Aorta (tissue), 5 donors: ENCODE measurements around the gene RNF175. TPM values are rescaled to one million over a fixed set of nuclear protein-coding genes. Genes with fewer than 3 reads are reported as not detected.

Experiments
- ATAC-seq: fragments of 200-7000 bp; cut with Tn5 transposase; one replicate; pipeline ENCODE4 v1.9.1; 2022; ENCODE audit warnings: moderate library complexity; ENCODE audit not compliant: low FRiP score
- DNase-seq, 2 donors: peaks; one replicate each; pipeline ENCODE4 v3.0.0-alpha.2; 2020
- H3K27ac ChIP-seq, 2 donors: one replicate each; pipeline ENCODE4 v1.5.1; 2013; ENCODE audit warnings: low read length in 2 of 2, mild to moderate bottlenecking in 2 of 2, moderate library complexity in 2 of 2, control low read depth in 1 of 2, inconsistent platforms in 1 of 2, low read depth in 1 of 2
- H3K27me3 ChIP-seq, 2 donors: one replicate each; pipeline ENCODE4 v1.6.1; 2013; ENCODE audit warnings: control low read depth in 1 of 2, low read length in 1 of 2, mild to moderate bottlenecking in 1 of 2, moderate library complexity in 1 of 2; ENCODE audit not compliant: insufficient read depth in 2 of 2, control insufficient read depth in 1 of 2
- H3K36me3 ChIP-seq, 2 donors: one replicate each; pipeline ENCODE4 v1.6.1; 2013; ENCODE audit warnings: control low read depth in 1 of 2, low read length in 1 of 2, mild to moderate bottlenecking in 1 of 2; ENCODE audit not compliant: insufficient read depth in 2 of 2, control insufficient read depth in 1 of 2
- H3K4me1 ChIP-seq, 2 donors: one replicate each; pipeline ENCODE4 v1.6.1; 2013; ENCODE audit warnings: low read length in 2 of 2, control low read depth in 1 of 2, mild to moderate bottlenecking in 1 of 2, moderate library complexity in 1 of 2; ENCODE audit not compliant: insufficient read depth in 2 of 2, control insufficient read depth in 1 of 2
- H3K4me3 ChIP-seq, 2 donors: one replicate each; pipeline ENCODE4 v1.5.1; 2013; ENCODE audit warnings: low read length in 2 of 2, control low read depth in 1 of 2, mild to moderate bottlenecking in 1 of 2
- H3K9me3 ChIP-seq: one replicate; pipeline ENCODE4 v1.6.1; 2013; ENCODE audit warnings: mild to moderate bottlenecking, low read length; ENCODE audit not compliant: control insufficient read depth
- WGBS, 2 donors: extraction: QIAGEN DNeasy Blood & Tissue Kit; methylation state at CpG; one replicate each; pipeline ENCODE4 v1.1.7; 2013; 5-methylcytosine and 5-hydroxymethylcytosine counted together
- intact Hi-C, 2 donors: fragments of 100-400 bp; cut with DNase I; formaldehyde crosslinking; loops; one replicate each; pipeline versions ENCODE4 v1.14.2 to v1.15.0; 2022
- polyA plus RNA-seq, 2 donors: library from polyadenylated mRNA; stranded (reverse); fragments of 200-250 nt; gene quantifications; one replicate each; pipeline ENCODE4 v1.2.3, GENCODE V29; 2013
- total RNA-seq, 2 donors: library from RNA; stranded (reverse); fragmentation: NEBNext Ultra II Directional; extraction: Animal tissue kit (Norgen Biotek cat#: 25700); gene quantifications; one replicate each; pipeline ENCODE4 v1.2.1, GENCODE V29; 2021
- donor health status: healthy with polysubstance abuse.
- donor health status: Bipolar disorder and iron deficiency.
- donor health status: DM: no; HTN: no; CAD: no.
- donor health status: DM: no; HTN: no; CAD: no.
- donor health status: DM: yes; HTN: yes; CAD: no.

Gene RNF175
- total and polyA plus RNA-seq, 4 donors: 0.33 to 1.0 TPM; not detected in 2

GRCh38 chr4:153725831-153726154, 34.0 kb downstream of the RNF175 start:
- ATAC-seq (no peak), DNase-seq (no peak)
- no peaks in the 10 kb centered on the region for H3K9me3 ChIP-seq
- no peaks in the 10 kb centered on the region for H3K27me3 ChIP-seq
- intact Hi-C loops: no loop called here
- 87 to 90% methylated on average over 1 of the region's 1 CpG for WGBS, 2 donors
- H3K27ac ChIP-seq: no peak overlapping the region
- no peaks in the 10 kb centered on the region for H3K4me1 ChIP-seq
- no peak overlapping the region for H3K4me3 ChIP-seq
- H3K36me3 ChIP-seq: no peaks in the 10 kb centered on the region

GRCh38 chr4:153725136-153725830, 34.5 kb downstream of the RNF175 start:
- Histone ChIP-seq H3K9me3 (no peaks in the 10 kb centered on the region), H3K36me3 (no peaks in the 10 kb centered on the region), H3K27ac (no peak overlapping the region), H3K27me3 (no peaks in the 10 kb centered on the region), H3K4me3 (no peak overlapping the region), H3K4me1 (no peaks in the 10 kb centered on the region)
- 91 to 95% methylated on average over 5 of the region's 5 CpGs for WGBS, 2 donors
- intact Hi-C loops: no loop called here
- ATAC-seq (peak; percentile 71), DNase-seq (no peak)

- H3K4me3 ChIP-seq: no peak overlapping the region
- H3K27ac ChIP-seq: no peak overlapping the region
- no peaks in the 10 kb centered on the region for H3K4me1 ChIP-seq
- intact Hi-C loops: no loop called here
- no peak for ATAC-seq
- no peaks in the 10 kb centered on the region for H3K36me3 ChIP-seq
- H3K27me3 ChIP-seq: no peaks in the 10 kb centered on the region
- 96 to 98% methylated on average over 5 of the region's 5 CpGs for WGBS, 2 donors
- no peak for DNase-seq
- no peaks in the 10 kb centered on the region for H3K9me3 ChIP-seq
Observed at GRCh38 chr4:153724606-153725005, 35.2 kb downstream of the RNF175 start.

- H3K4me3 ChIP-seq: no peak overlapping the region
- DNase-seq: no peak
- no peaks in the 10 kb centered on the region for H3K36me3 ChIP-seq
- H3K4me1 ChIP-seq: no peaks in the 10 kb centered on the region
- intact Hi-C loops: no loop called here
- no peak for ATAC-seq
- no peaks in the 10 kb centered on the region for H3K9me3 ChIP-seq
- WGBS, 2 donors: 90% methylated on average over 1 of the region's 1 CpG
- H3K27ac ChIP-seq: no peak overlapping the region
- H3K27me3 ChIP-seq: no peaks in the 10 kb centered on the region
Observed at GRCh38 chr4:153722036-153722435, 37.8 kb downstream of the RNF175 start.

- ATAC-seq: no peak
Observed at GRCh38 chr4:153713866-153714646, 45.8 kb downstream of the RNF175 start.

GRCh38 chr4:153710681-153711080, 49.1 kb downstream of the RNF175 start:
- Histone ChIP-seq H3K27ac (no peak overlapping the region), H3K4me3 (no peak overlapping the region), H3K36me3 (no peaks in the 10 kb centered on the region), H3K4me1 (peaks cover 0 to 4% of the 10 kb centered on the region in 2 donors), H3K27me3 (no peaks in the 10 kb centered on the region), H3K9me3 (no peaks in the 10 kb centered on the region)
- WGBS, 2 donors: 95 to 97% methylated on average over 1 of the region's 1 CpG
- ATAC-seq (no peak), DNase-seq (no peak)
- intact Hi-C loops: no loop called here

More at GRCh38 chr4:153713866-153714646, 45.8 kb downstream of the RNF175 start:
- intact Hi-C loops: no loop called here
- Histone ChIP-seq H3K4me1 (peaks cover 0 to 4% of the 10 kb centered on the region in 2 donors), H3K36me3 (no peaks in the 10 kb centered on the region), H3K9me3 (no peaks in the 10 kb centered on the region), H3K27me3 (no peaks in the 10 kb centered on the region), H3K4me3 (no peak overlapping the region), H3K27ac (no peak overlapping the region)
- 50 to 53% methylated on average over 2 of the region's 2 CpGs for WGBS, 2 donors
- DNase-seq: no peak

- no peak for ATAC-seq
- H3K27me3 ChIP-seq: no peaks in the 10 kb centered on the region
- DNase-seq: no peak
- H3K27ac ChIP-seq: no peak overlapping the region
- H3K36me3 ChIP-seq: no peaks in the 10 kb centered on the region
- intact Hi-C loops: no loop called here
- H3K9me3 ChIP-seq: no peaks in the 10 kb centered on the region
- no peaks in the 10 kb centered on the region for H3K4me1 ChIP-seq
- H3K4me3 ChIP-seq: no peak overlapping the region
Observed at GRCh38 chr4:153706519-153706918, 53.3 kb downstream of the RNF175 start.

- no peaks in the 10 kb centered on the region for H3K9me3 ChIP-seq
- H3K27me3 ChIP-seq: no peaks in the 10 kb centered on the region
- no peaks in the 10 kb centered on the region for H3K36me3 ChIP-seq
- intact Hi-C loops: no loop called here
- ATAC-seq (no peak), DNase-seq (no peak)
- no peak overlapping the region for H3K4me3 ChIP-seq
- no peak overlapping the region for H3K27ac ChIP-seq
- 92 to 93% methylated on average over 2 of the region's 2 CpGs for WGBS, 2 donors
- H3K4me1 ChIP-seq: no peaks in the 10 kb centered on the region
Observed at GRCh38 chr4:153705743-153706468, 53.9 kb downstream of the RNF175 start.
